Left lobe of liver (tissue), 2 donors: Measurements from ENCODE around the gene SPATS2L. TPM values are rescaled to one million over a fixed set of nuclear protein-coding genes. Genes with fewer than 3 reads are reported as not detected.

Source experiments
- ATAC-seq: fragments of 200-7000 bp; cut with Tn5 transposase; one replicate; pipeline ENCODE4 v1.9.1; 2020; ENCODE audit warnings: mild to moderate bottlenecking, moderate library complexity
- DNase-seq: peaks from one replicate; pipeline ENCODE4 v3.0.0-alpha.2; 2020; ENCODE audit warnings: low spot score
- total RNA-seq: library from RNA; stranded (reverse); gene quantifications from one replicate; pipeline ENCODE4 v1.2.1, GENCODE V29; 2021
- donor health status: DM: no; HTN: no; CAD: no; lungs with moderate emphysema.
- donor health status: DM: no; HTN: yes; CAD: no.

Gene SPATS2L
- total RNA-seq, 1 donor from 2014 or later, result 66.8 TPM

DNA sequence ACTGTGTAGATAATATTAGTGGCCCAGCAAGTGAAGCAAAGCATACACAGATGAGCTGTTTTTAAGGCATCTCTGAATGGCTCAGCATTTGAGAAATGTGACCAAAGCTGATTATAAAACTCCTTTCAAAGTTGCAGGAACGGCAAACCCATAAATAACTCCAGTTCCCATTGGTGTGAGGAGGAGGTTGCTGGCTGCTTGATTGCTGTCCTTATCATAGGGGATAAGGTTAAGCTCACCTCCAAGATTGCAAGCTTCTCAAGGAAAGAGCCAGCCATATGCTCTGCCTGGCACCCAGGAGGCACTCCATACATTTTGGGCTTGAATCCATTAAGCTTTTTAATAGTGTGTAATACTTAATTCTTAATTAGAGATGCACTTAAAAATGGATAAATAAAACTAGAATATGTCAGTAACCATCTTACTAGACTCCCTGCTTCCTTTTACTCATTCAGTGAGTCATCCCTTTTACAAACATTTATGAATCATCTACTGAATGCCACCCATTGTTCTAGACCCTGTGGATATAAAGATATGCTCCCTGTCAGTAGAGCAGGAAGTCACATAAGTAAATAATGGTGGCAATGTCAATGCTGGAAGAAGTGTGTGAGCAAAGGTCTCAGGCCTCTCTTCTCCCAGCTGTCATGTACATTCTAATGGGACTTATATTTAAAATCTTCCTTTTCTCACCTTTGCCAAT is 99.3 kb downstream of the SPATS2L start:
- ATAC-seq (peak; percentile 46), DNase-seq (no peak)

DNA sequence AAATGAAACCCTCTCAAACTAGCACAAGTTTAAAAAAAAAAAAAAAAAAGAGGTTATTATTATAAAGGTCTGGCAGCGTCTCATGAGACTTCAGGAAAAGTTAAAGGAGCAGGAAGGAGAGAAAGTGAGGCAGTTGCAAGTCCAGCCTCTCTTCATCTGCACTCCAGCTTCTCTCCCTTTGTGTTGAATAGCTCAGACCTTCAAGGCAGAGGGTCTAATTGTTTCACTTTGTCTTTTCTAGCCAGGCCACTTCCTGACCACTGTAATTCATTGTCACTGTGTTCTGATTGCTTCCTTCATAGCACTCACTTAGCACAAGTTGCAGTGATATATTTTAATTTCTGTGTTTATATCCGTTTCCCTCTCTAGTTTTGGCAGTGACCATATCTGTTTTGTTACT is 99.9 kb downstream of the SPATS2L start:
- ATAC-seq, result peak; percentile 46
- DNase-seq, result no peak

DNA sequence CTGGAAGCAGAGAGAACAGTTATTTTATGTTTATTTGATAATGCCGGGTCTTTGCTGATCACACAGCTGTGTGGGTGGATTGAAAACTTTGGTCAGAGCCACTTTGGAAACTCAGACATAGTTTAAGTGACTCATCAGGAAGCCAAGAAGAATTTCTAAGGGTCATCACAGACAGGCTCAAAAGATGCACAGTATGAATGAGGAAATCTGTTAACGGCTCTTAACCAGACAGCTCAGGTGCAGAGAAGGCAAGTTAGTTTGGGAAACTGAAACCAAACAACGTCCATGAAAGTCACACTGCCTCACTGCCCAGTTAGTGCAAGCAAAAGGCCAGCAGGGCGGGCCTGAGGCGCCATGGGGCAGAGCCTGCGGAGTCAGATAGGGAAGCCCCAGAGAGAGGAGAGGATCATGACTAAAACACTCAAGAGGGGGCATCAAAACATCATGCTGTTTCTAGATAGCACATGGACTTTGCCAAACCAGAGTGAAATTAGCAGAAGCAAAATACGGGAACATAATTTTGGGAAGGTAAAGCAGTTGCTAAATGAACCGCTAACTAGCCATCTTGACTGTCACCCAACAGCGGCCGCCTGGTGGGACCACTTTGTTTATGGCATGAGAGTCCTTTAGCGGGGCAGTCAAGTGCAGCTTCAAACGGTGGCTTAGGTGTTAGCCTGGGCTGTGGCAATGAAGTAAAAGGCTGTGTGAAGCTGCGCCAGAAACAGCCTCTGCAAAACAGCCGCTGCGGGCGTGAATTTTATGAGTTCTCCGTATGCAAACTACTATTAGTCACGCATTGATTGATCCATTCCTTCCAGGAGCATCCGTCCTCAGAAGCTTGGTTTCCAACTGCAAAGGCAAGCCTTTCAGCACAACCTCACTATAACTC is 102.2 kb downstream of the SPATS2L start:
- no peak for DNase-seq
- peak; percentile 27 for ATAC-seq

GRCh38 chr2:200411831-200412230 is 105.3 kb downstream of the SPATS2L start:
- DNase-seq, result no peak
- ATAC-seq, result no peak

DNA sequence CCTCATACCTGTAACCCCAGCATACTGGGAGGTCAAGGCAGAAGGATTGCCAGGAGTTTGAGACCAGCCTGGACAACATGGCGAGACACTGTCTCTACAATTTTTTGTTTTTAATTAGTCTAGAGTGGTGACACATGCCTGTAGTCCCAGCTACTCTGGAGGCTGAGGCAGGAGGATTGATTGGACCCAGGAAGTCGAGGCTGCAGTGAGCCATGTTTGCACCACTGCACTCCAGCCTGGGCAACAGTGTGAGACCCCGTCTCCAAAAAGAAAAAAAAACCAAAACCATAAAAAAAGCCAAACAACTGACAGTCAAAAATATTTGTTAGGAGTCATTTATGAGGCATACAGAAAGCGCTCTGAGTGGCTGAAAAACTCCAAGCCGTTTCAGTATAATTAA is 107.9 kb downstream of the SPATS2L start:
- no peak for ATAC-seq
- no peak for DNase-seq

GRCh38 chr2:200415455-200415854 is 109.0 kb downstream of the SPATS2L start:
- ATAC-seq, result no peak
- no peak for DNase-seq

- ATAC-seq (no peak), DNase-seq (no peak)
Measured at GRCh38 chr2:200416878-200417277, 110.4 kb downstream of the SPATS2L start.

- DNase-seq (no peak), ATAC-seq (no peak)
Measured at GRCh38 chr2:200417366-200417765, 110.9 kb downstream of the SPATS2L start.

DNA sequence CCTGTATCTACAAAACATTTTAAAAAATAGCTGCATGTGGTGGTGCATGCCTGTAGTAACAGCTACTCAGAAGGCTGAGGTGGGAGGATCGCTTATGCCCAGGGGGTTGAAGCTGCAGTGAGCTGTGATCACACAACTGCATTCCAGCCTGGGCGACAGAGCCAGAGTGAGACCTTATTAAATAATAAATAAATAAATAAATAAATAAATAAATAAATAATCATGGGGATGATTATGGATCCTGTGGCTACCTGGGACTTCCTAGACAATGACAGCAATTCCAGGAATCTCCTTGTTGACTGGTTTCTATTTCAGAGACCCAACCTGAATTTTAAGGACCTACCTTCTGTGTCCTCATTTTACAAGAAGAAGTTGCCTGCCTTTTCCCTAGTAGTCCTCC is 111.9 kb downstream of the SPATS2L start:
- DNase-seq (no peak), ATAC-seq (no peak)

DNA sequence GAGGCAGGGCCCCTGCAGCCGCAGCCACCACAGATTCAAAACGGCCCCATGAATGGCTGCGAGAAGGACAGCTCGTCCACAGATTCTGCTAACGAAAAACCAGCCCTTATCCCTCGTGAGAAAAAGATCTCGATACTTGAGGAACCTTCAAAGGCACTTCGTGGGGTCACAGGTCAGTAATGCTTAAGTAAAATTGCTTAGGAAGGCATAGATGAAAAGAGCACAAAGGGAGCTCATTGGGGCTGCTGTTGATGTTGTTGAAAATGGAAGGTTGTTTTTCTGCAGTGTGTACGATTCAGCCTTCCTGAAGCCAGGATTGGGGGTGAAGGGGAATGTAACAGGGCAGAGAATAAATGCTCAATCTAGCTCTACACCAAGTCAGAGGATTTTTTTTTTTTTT is 112.8 kb downstream of the SPATS2L start:
- DNase-seq (no peak), ATAC-seq (no peak)

- DNase-seq, result no peak
- no peak for ATAC-seq
Measured at GRCh38 chr2:200421270-200421669, 114.8 kb downstream of the SPATS2L start.

DNA sequence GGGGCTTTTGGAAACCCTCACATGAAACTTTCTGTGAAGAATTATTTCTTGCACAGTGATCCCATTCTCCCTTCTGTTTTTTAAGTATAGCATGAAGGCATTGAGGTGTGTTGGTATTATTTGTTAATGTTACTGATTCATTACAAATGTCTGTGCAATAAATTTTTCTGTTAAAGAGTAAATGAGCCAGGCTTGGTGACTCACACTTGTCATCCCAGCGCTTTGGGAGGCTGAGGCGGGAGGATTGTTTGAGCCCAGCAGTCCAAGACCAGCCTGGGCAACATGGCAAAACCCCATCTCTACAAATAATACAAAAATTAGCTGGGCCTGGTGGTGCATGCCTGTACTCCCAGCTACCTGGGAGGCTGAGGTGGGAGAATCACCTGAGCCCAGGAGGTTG is 115.6 kb downstream of the SPATS2L start:
- DNase-seq (no peak), ATAC-seq (no peak)

GRCh38 chr2:200422532-200423261 is 116.2 kb downstream of the SPATS2L start:
- ATAC-seq (no peak), DNase-seq (no peak)

DNA sequence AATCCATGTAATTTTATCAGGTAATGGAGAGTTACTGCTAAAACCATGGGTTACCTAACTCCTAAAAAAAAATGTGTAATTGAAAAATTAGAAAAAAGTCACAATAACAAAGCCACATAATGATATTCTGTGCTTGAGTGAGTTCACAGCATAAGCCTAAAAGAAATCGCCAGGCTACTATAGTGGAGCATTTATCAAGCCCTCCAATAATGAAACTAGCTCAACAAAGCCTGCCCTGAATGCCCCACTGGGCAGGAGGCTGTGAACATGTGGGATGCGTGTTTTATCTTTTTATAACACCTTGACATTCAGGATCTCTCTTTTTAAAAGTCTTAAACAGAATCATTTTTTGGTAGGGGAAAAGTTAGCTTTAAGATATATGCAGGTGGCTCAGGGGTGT is 117.0 kb downstream of the SPATS2L start:
- ATAC-seq (no peak), DNase-seq (no peak)

DNA sequence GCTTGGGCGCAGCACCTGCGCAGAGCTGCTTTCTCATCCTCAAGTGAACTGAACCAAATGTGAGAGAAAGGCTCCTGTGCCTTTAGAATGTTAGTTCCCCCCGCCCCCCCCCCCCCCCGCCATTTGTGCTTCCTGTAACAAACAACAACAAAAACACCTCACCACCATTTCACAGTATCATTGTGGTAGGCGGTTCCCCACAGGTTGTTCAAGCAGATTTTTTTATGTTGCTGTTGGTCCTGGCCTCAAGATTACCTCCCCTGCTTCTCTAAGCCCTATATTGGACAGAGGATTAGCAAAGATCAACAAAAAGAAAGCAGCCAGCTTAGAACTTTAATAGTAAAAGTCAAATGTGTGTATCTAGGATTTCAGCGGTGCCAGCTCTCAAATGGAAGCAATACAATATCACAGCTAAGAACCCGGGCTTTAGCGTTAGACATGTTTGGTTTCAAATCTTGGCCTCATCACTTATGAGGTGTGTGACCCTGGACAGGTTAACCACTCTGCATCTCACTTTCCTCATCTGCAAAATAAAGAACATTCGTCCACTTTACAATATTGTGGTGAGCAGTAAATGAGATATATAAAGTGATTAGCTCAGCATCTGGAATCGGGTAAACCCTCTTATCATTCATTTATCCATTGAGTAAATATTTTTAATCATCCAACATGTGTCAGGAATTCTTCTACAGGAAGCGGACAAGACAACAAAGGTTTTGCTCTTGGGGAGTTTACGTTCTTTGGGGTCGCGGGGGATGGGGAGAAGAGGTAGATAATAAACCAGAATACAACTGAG is 118.7 kb downstream of the SPATS2L start:
- DNase-seq (no peak), ATAC-seq (no peak)

- no peak for ATAC-seq
Measured at GRCh38 chr2:200426754-200427153, 120.3 kb downstream of the SPATS2L start.

DNA sequence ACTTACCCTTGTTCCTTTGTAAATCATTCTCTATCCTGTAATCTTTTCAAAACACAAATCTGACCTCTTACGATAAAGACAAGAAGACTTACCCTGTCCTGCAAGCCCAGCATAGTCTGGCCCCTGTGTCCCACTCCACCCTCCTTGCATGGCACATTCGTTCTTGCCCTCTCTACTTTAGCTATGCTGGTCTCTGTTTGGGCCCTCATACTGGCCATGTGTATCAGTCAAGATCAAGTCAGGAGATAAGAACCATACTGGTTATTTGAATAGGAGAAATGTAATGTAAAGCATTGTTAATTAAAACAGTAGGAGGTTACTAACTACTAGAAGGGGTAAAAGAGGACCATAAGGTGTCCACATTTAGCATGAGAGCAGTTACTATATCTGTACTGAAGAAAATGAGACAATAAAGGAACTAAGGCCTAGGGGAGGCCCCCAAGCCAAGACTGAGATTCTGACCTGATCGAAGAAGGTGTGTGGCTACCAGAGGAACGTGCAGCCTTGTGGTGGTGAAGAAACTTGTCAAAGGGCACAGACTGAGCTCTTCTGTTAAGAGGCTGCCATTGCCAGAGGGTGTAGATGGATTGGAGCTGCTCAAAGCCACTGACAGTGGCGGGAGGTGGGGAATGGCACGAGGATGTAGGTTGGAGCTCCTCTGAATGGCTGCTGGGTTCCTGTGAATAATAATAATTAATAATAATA is 122.6 kb downstream of the SPATS2L start:
- ATAC-seq, result peak; percentile 22

More at GRCh38 chr2:200426754-200427153, 120.3 kb downstream of the SPATS2L start:
- DNase-seq, result no peak

GRCh38 chr2:200430017-200430416 is 123.5 kb downstream of the SPATS2L start:
- no peak for DNase-seq
- no peak for ATAC-seq

More for the DNA sequence above, 122.6 kb downstream of the SPATS2L start:
- no peak for DNase-seq

DNA sequence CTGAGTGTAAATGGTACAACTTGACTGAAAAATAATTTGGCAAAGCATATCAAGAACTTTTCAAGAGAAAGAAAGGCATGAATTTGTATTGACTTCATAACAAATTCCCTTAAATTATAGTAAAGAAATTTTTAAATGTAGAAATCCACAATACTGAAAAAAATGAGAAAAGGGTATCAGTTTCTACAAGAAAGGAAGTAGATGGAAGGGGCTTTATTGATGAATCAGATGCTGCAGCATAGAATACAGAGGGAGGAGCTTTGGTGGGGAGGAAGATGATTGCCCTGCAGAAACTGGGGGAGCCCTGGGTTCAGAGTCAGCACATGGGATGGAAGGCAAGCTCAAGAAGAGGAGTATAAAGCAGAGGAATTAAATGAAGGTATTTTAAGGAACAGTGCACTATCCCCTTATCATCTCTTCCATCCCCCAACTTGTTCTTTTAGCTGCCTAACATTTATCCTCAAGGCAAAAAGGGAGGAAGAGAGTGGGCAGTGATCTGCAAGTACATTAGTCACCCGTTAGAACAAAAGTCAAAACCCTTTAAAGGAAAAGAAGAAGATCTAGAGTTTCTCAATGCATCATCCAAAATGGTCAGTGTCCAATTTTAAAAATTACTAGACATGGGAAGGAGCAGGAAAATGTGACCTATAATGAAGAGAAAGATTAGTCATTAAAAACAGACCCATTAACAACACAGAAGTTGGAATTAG is 125.7 kb downstream of the SPATS2L start:
- ATAC-seq, result no peak
- no peak for DNase-seq
